ENCODE measurements around the gene HPCAL4. TPM values are rescaled to one million over a fixed set of nuclear protein-coding genes. Genes with fewer than 3 reads are reported as not detected.

HPCAL4 gene
- polyA plus RNA-seq, 2 of the 4 experiments (the other 2 are of a cell fraction): 0.09 to 0.14 TPM

DNA sequence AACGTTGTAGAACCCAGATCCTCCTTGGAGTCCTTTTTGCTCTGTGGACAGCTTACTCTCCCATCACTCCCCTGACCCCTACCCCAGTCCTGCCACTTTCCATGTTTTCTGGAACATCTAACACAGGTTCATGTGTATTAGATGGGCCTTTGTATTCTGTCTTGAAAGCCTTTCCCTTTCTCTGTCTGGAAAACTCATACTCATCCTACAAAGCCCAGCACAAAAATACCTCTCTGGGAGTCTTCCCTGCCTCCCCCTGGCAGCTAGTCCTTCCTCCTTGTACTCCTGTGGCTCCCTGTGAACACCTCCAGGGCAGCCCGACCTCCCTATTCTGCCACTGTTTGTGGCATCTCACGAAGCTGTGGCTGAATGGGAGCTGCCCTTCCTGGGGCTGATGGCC is 44.0 kb downstream of the HPCAL4 start (continued):
- no peak for TF ChIP-seq ESRRA (IDR thresholded peaks at IDR 0.05; ENCODE audit: borderline replicate concordance, low read length)

DNA sequence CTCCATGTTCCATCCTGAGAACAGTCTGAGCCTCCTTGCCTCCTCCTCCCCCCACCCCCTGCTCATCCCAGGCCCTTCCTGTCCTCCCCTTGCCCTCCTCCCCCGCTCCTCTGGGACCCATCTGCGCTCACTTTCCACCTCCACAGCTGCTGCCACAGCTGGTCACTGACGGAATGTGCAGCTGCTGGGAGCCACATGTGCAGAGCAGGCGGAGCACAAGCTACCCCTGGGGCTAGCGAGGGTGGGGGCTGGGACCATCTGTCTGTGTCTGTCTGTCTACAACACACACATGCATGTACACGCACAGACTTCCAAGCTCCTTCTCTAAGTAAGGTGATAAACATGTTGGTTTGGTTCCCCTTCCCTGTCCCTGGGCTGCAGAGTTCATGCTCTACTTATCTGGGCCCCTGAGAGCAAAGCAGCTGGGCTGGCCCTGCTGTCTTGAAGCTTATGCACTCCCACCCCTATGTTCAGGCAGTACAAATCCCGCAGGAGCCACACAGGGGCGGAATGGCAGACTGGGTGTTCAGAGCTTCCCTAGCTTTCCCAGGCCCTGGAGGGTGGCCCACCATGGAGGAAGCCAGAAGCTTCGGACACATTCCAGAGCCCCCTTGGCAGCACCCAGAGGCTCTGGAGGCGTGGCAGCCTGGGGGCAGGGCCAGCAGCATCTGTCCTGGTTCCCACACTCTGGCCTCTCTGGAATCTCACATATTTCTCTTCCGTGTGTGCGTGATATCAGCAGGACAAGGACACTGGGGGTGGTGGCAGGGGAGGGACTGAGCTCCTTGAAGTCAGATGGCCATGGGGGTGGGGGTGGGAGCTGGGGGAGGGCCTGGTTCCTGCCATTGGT is 44.8 kb downstream of the HPCAL4 start:
- Histone ChIP-seq H3K27ac (no peak overlapping the region), H3K4me2 (no peak overlapping the region), H3K9me3 (no peaks in the 10 kb centered on the region), H3K4me1 (no peaks in the 10 kb centered on the region), H3K4me3 (no peak overlapping the region)
- TF ChIP-seq KDM1A (IDR thresholded peaks at IDR 0.05; ENCODE audit: low read depth): no peak
- TF ChIP-seq GATA3 (IDR thresholded peaks at IDR 0.05; ENCODE audit: borderline replicate concordance): no peak
- no peak for TF ChIP-seq NFE2L2 (conservative IDR thresholded peaks at IDR 0.05; ENCODE audit: low read length)
- ChIA-PET POLR2A (interaction anchor here (0.6 kb wide), 1 partner anchor 40 kb away, joined by 3 read pairs; no protein-coding TSS in a partner anchor), CTCF (interaction anchor here (3.4 to 9.8 kb wide), 2 partner anchors 12 to 38 kb away, joined by 24 to 109 read pairs; no protein-coding TSS in a partner anchor)
- ATAC-seq (peak; percentile 51 to 56; a peak in 4 of 6 replicates), FAIRE-seq (no peak), DNase-seq (ENCODE audit: low read depth in 1 of 2, low spot score in 1 of 2) (no peak)
- WGBS (ENCODE audit: missing lambda C conversion rate): 50% methylated on average over 4 of the region's 12 CpGs

DNA sequence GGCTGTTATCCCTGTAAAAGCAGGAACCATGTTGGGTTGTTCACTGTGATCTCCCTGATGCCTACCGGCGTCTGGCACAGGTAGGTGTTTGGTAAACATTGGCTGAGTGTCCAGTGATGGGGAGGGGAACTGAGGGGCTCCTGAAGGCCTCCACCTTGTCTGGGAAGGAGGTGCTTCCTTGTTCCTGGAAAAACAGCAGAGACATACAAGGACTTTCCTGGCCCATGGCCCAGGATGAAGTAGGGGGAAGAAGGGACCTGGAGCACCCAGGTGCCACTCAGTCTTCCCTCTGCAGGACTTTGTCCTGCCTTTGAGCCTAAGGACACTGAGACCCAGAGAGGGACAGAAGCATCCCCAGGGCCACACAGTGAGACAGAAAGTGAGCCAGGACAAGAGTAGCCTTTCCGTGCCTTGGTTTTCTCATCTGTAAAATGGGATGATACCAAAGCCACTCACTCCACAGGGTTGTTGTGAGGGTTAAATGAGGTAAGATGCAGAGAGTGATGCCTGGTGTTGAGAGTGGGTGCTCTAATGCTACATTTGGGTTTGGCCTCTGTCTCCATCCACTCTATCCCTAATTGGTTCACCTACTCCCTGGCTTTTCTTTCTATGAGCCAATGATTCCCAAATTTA is 45.7 kb downstream of the HPCAL4 start:
- FAIRE-seq (no peak), ATAC-seq (no peak), DNase-seq (ENCODE audit: low read depth in 1 of 2, low spot score in 1 of 2) (no peak)
- TF ChIP-seq RNF2 (IDR thresholded peaks at IDR 0.05; ENCODE audit: borderline replicate concordance, low read depth): no peak
- TF ChIP-seq MYC (IDR thresholded peaks at IDR 0.05; ENCODE audit: borderline replicate concordance, low read length): no peak
- TF ChIP-seq POLR2A (IDR thresholded peaks at IDR 0.05; ENCODE audit: low read length): no peak
- TF ChIP-seq ZC3H11A (IDR thresholded peaks at IDR 0.05): no peak
- no peak for TF ChIP-seq SREBF2 (IDR thresholded peaks at IDR 0.05)
- TF ChIP-seq, protein P1, sequence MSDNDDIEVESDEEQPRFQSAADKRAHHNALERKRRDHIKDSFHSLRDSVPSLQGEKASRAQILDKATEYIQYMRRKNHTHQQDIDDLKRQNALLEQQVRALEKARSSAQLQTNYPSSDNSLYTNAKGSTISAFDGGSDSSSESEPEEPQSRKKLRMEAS (IDR thresholded peaks at IDR 0.05): no peak
- no peak for TF ChIP-seq ZNF302 (CRISPR knock-in tag; IDR thresholded peaks at IDR 0.05)
- no peak for TF ChIP-seq CBX2 (IDR thresholded peaks at IDR 0.05; ENCODE audit: borderline replicate concordance, low read depth)
- TF ChIP-seq, protein P2, sequence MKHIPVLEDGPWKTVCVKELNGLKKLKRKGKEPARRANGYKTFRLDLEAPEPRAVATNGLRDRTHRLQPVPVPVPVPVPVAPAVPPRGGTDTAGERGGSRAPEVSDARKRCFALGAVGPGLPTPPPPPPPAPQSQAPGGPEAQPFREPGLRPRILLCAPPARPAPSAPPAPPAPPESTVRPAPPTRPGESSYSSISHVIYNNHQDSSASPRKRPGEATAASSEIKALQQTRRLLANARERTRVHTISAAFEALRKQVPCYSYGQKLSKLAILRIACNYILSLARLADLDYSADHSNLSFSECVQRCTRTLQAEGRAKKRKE (CRISPR knock-in tag; IDR thresholded peaks at IDR 0.05; ENCODE audit: low read depth): no peak
- no peak for TF ChIP-seq EHF (CRISPR knock-in tag; IDR thresholded peaks at IDR 0.05)
- no peak for TF ChIP-seq FOSB (CRISPR knock-in tag; IDR thresholded peaks at IDR 0.05)
- TF ChIP-seq RCOR1 (IDR thresholded peaks at IDR 0.05; ENCODE audit: low read depth, low read length): no peak
- TF ChIP-seq, protein P3, sequence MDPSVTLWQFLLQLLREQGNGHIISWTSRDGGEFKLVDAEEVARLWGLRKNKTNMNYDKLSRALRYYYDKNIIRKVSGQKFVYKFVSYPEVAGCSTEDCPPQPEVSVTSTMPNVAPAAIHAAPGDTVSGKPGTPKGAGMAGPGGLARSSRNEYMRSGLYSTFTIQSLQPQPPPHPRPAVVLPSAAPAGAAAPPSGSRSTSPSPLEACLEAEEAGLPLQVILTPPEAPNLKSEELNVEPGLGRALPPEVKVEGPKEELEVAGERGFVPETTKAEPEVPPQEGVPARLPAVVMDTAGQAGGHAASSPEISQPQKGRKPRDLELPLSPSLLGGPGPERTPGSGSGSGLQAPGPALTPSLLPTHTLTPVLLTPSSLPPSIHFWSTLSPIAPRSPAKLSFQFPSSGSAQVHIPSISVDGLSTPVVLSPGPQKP (IDR thresholded peaks at IDR 0.05; ENCODE audit: low read depth, low read length): no peak
- no peak for TF ChIP-seq FOSL2 (IDR thresholded peaks at IDR 0.05)
- TF ChIP-seq FOSL2 (CRISPR knock-in tag; IDR thresholded peaks at IDR 0.05): no peak
- no peak overlapping the region for H3K4me3 ChIP-seq
- no peak overlapping the region for H3K27ac ChIP-seq
- POLR2A ChIA-PET: no interaction called here
- CTCF ChIA-PET: interaction anchor here (3.4 to 9.8 kb wide), 2 partner anchors 12 to 37 kb away, joined by 24 to 109 read pairs; no protein-coding TSS in a partner anchor
- no peaks in the 10 kb centered on the region for H3K4me1 ChIP-seq
- 62% methylated on average over 3 of the region's 3 CpGs for WGBS (ENCODE audit: missing lambda C conversion rate)
- no peaks in the 10 kb centered on the region for H3K9me3 ChIP-seq
- H3K4me2 ChIP-seq: no peak overlapping the region

DNA sequence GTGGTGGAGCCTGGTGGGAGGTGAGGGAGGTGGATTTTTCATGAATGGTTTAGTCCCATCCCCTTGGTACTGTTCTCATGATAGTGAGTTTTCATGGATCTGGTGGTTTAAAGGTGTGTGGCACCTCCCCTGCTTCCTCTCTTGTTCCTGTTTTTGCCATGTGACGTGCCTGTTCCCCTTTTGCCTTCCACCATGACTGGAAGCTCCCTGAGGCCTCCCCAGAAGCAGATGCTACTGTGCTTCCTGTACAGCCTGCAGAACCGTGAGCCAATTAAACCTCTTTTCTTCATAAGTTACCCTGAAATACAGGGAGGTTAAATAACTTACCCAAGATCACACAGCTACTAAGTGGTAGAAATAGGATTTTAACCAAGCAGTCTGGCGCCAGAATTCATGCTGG is 47.5 kb downstream of the HPCAL4 start:
- no peak overlapping the region for H3K27ac ChIP-seq
- 85% methylated on average over 3 of the region's 3 CpGs for WGBS (ENCODE audit: missing lambda C conversion rate)
- CTCF ChIA-PET: interaction anchor here (1.0 to 1.3 kb wide), 5 partner anchors 9 to 156 kb away, joined by 3 to 6 read pairs (median 3); no protein-coding TSS in a partner anchor
- H3K4me1 ChIP-seq: no peaks in the 10 kb centered on the region
- H3K9me3 ChIP-seq: no peaks in the 10 kb centered on the region
- no peak for ATAC-seq
- H3K4me3 ChIP-seq: no peak overlapping the region
- no peak for DNase-seq (ENCODE audit: low read depth in 1 of 2, low spot score in 1 of 2)
- no peak for TF ChIP-seq HDAC2 (IDR thresholded peaks at IDR 0.05)
- TF ChIP-seq KDM1A (IDR thresholded peaks at IDR 0.05; ENCODE audit: low read depth): no peak
- no peak for TF ChIP-seq GATA3 (IDR thresholded peaks at IDR 0.05; ENCODE audit: borderline replicate concordance)
- TF ChIP-seq ZC3H11A (IDR thresholded peaks at IDR 0.05): no peak
- no peak for TF ChIP-seq HOXA7 (CRISPR knock-in tag; IDR thresholded peaks at IDR 0.05)
- TF ChIP-seq, protein P4, sequence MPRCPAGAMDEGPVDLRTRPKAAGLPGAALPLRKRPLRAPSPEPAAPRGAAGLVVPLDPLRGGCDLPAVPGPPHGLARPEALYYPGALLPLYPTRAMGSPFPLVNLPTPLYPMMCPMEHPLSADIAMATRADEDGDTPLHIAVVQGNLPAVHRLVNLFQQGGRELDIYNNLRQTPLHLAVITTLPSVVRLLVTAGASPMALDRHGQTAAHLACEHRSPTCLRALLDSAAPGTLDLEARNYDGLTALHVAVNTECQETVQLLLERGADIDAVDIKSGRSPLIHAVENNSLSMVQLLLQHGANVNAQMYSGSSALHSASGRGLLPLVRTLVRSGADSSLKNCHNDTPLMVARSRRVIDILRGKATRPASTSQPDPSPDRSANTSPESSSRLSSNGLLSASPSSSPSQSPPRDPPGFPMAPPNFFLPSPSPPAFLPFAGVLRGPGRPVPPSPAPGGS (IDR thresholded peaks at IDR 0.05): no peak
- H3K4me2 ChIP-seq: no peak overlapping the region
- POLR2A ChIA-PET: no interaction called here
- FAIRE-seq: no peak
